T-cell (primary cell): Measurements from ENCODE around the gene DDI1. TPM values are rescaled to one million over a fixed set of nuclear protein-coding genes. Genes with fewer than 3 reads are reported as not detected.
"Not testable (repeated sequence)": the region's sequence is repeated elsewhere in the genome, so short reads cannot be mapped to it uniquely, and the experiment has no call there.

Experiments
- ATAC-seq, 4 experiments: fragments of 200-7000 bp in 3 of 4; fragments of 150-1000 bp in 1 of 4; cut with Tn5 transposase; replicated peaks in 1 of 4; 1 replicate in 3 of 4; 2 replicates in 1 of 4; pipeline ENCODE4 v1.10.0; 2021; ENCODE audit warnings: moderate library complexity in 3 of 4, mild to moderate bottlenecking in 2 of 4, moderate number of reproducible peaks in 1 of 4
- CTCF ChIA-PET, 2 donors: fragments of 300-600 bp; sonication (Branson Sonifier 250); formaldehyde crosslinking; loops; one replicate each; lab custom pipeline; 2022; ENCODE audit warnings: antibody characterized with exemption in 2 of 2; lab: Charles Lee
- POLR2A ChIA-PET, 2 donors: fragments of 300-600 bp; sonication (Branson Sonifier 250); formaldehyde crosslinking; loops; one replicate each; lab custom pipeline; 2022; ENCODE audit warnings: antibody characterized with exemption in 2 of 2; lab: Charles Lee
- DNase-seq, 35 experiments: peaks; one replicate each; pipeline versions ENCODE4 v3.0.0 to v3.0.0-alpha.2; 2013 to 2023
- H3K27ac ChIP-seq: one replicate; pipeline ENCODE4 v1.5.1; 2013; ENCODE audit warnings: low read length
- H3K27me3 ChIP-seq, 2 experiments: replicated peaks in 1 of 2; 1 replicate in 1 of 2; 2 replicates in 1 of 2; pipeline versions ENCODE4 v1.6.1 to v1.7.0; 2013; ENCODE audit warnings: low read length in 1 of 2, mixed read lengths in 1 of 2; ENCODE audit not compliant: control insufficient read depth in 2 of 2, insufficient read depth in 2 of 2; ENCODE audit errors: extremely low read depth in 1 of 2
- H3K36me3 ChIP-seq, 2 donors: 1 replicate in 1 of 2; 2 replicates in 1 of 2; pipeline versions ENCODE4 v1.6.1 to v1.7.0; 2013; ENCODE audit warnings: low read length in 1 of 2; ENCODE audit not compliant: control insufficient read depth in 2 of 2, insufficient read depth in 1 of 2; ENCODE audit errors: extremely low read depth in 1 of 2
- H3K4me1 ChIP-seq, 2 experiments: 1 replicate in 1 of 2; 2 replicates in 1 of 2; pipeline versions ENCODE4 v1.6.1 to v1.7.0; 2013; ENCODE audit warnings: low read length in 2 of 2, mixed read lengths in 1 of 2; ENCODE audit not compliant: insufficient read depth in 2 of 2, control insufficient read depth in 1 of 2; ENCODE audit errors: extremely low read depth in 1 of 2
- H3K4me3 ChIP-seq, 2 donors: 1 replicate in 1 of 2; 2 replicates in 1 of 2; pipeline versions ENCODE4 v1.5.1 to v1.7.0; 2013; ENCODE audit warnings: mild to moderate bottlenecking in 2 of 2, low read length in 1 of 2, moderate library complexity in 1 of 2; ENCODE audit not compliant: control insufficient read depth in 1 of 2; ENCODE audit errors: extremely low read depth in 1 of 2
- H3K9me3 ChIP-seq: 2 replicates; pipeline ENCODE4 v1.7.0; 2013
- H3K27ac Mint-ChIP-seq, 2 donors: one replicate each; pipeline ENCODE4 v1.8.0; 2020 to 2021; ENCODE audit warnings: mild to moderate bottlenecking in 2 of 2, mixed read lengths in 2 of 2
- H3K27me3 Mint-ChIP-seq, 2 donors: one replicate each; pipeline ENCODE4 v1.8.0; 2021 to 2022; ENCODE audit warnings: mixed read lengths in 2 of 2
- H3K36me3 Mint-ChIP-seq: one replicate; pipeline ENCODE4 v1.8.0; 2021; ENCODE audit warnings: mixed read lengths
- H3K4me1 Mint-ChIP-seq, 3 donors: one replicate each; pipeline ENCODE4 v1.8.0; 2020 to 2022; ENCODE audit warnings: mixed read lengths in 3 of 3, mild to moderate bottlenecking in 1 of 3
- H3K4me3 Mint-ChIP-seq, 3 donors: one replicate each; pipeline ENCODE4 v1.8.0; 2020 to 2022; ENCODE audit warnings: mild to moderate bottlenecking in 3 of 3, mixed read lengths in 3 of 3, moderate library complexity in 3 of 3
- H3K9me3 Mint-ChIP-seq, 3 donors: one replicate each; pipeline ENCODE4 v1.8.0; 2020 to 2022; ENCODE audit warnings: mixed read lengths in 3 of 3
- WGBS: methylation state at CpG from one replicate; pipeline ENCODE4 v1.1.5; 2013; ENCODE audit warnings: missing lambda C conversion rate; ENCODE audit not compliant: insufficient coverage; 5-methylcytosine and 5-hydroxymethylcytosine counted together
- total RNA-seq, 35 experiments: library from RNA in 6 of 35; stranded (reverse) in 6 of 35; fragments of 120-200 nt in 1 of 35; gene quantifications; one replicate each; pipeline versions ENCODE4 v1.2.1 to v1.2.4 and lab custom pipeline; 2013 to 2026

The DDI1 gene
- total RNA-seq, 5 donors from 2014 or later (not counting 1 experiment from before 2014, with no cell fraction given) = not detected

GRCh38 chr11:104046858-104047257 is 10.4 kb downstream of the DDI1 start:
- POLR2A ChIA-PET, H3K36me3 ChIP-seq, H3K27ac ChIP-seq, H3K27ac Mint-ChIP-seq, ATAC-seq, H3K27me3 ChIP-seq, H3K27me3 Mint-ChIP-seq, H3K4me1 Mint-ChIP-seq, H3K4me3 ChIP-seq, DNase-seq, H3K9me3 Mint-ChIP-seq, H3K9me3 ChIP-seq, H3K4me3 Mint-ChIP-seq, H3K36me3 Mint-ChIP-seq, H3K4me1 ChIP-seq, CTCF ChIA-PET: not testable (repeated sequence)
- WGBS = no CpG with 5 or more reads among the region's 3 CpGs

GRCh38 chr11:104049116-104049515 is 12.7 kb downstream of the DDI1 start:
- Mint-ChIP-seq H3K27ac (no peak overlapping the region), H3K4me1 (no peaks in the 10 kb centered on the region), H3K27me3 (peaks cover 0 to 3% of the 10 kb centered on the region in 2 donors), H3K4me3 (no peak overlapping the region), H3K9me3 (no peaks in the 10 kb centered on the region), H3K36me3 (no peaks in the 10 kb centered on the region)
- Histone ChIP-seq H3K27me3 (no peaks in the 10 kb centered on the region), H3K9me3 (no peaks in the 10 kb centered on the region), H3K27ac (no peak overlapping the region), H3K36me3 (no peaks in the 10 kb centered on the region), H3K4me3 (no peak overlapping the region), H3K4me1 (no peaks in the 10 kb centered on the region)
- 93% methylated on average over 4 of the region's 4 CpGs for WGBS
- ATAC-seq (no peak), DNase-seq (no peak)
- POLR2A ChIA-PET = no interaction called here
- CTCF ChIA-PET = no interaction called here

- H3K9me3 Mint-ChIP-seq = peaks cover 0 to 4% (median 0%) of the 10 kb centered on the region in 3 donors
- POLR2A ChIA-PET = no interaction called here
- Histone ChIP-seq H3K4me1 (no peaks in the 10 kb centered on the region), H3K4me3 (no peak overlapping the region), H3K27me3 (no peaks in the 10 kb centered on the region), H3K36me3 (no peaks in the 10 kb centered on the region), H3K27ac (no peak overlapping the region), H3K9me3 (no peaks in the 10 kb centered on the region)
- no peaks in the 10 kb centered on the region for H3K36me3 Mint-ChIP-seq
- H3K27ac Mint-ChIP-seq = no peak overlapping the region
- CTCF ChIA-PET = no interaction called here
- H3K4me1 Mint-ChIP-seq = no peaks in the 10 kb centered on the region
- ATAC-seq = no peak
- no CpG with 5 or more reads among the region's 4 CpGs for WGBS
- peaks cover 0 to 10% of the 10 kb centered on the region in 2 donors for H3K27me3 Mint-ChIP-seq
- no peak overlapping the region for H3K4me3 Mint-ChIP-seq
- no peak for DNase-seq
Observed at GRCh38 chr11:104051778-104052177, 15.3 kb downstream of the DDI1 start.

- 44% methylated on average over 1 of the region's 5 CpGs for WGBS
- no peak overlapping the region for H3K27ac Mint-ChIP-seq
- H3K9me3 ChIP-seq = no peaks in the 10 kb centered on the region
- no peaks in the 10 kb centered on the region for H3K4me1 Mint-ChIP-seq
- DNase-seq (no peak), ATAC-seq (no peak)
- no peaks in the 10 kb centered on the region for H3K27me3 ChIP-seq
- no peak overlapping the region for H3K4me3 ChIP-seq
- no peaks in the 10 kb centered on the region for H3K36me3 Mint-ChIP-seq
- ChIA-PET POLR2A (no interaction called here), CTCF (no interaction called here)
- no peak overlapping the region for H3K27ac ChIP-seq
- no peaks in the 10 kb centered on the region for H3K36me3 ChIP-seq
- peaks cover 0 to 4% (median 0%) of the 10 kb centered on the region in 3 donors for H3K9me3 Mint-ChIP-seq
- no peak overlapping the region for H3K4me3 Mint-ChIP-seq
- peaks cover 0 to 10% of the 10 kb centered on the region in 2 donors for H3K27me3 Mint-ChIP-seq
- H3K4me1 ChIP-seq = no peaks in the 10 kb centered on the region
Observed at GRCh38 chr11:104053743-104054478, 17.5 kb downstream of the DDI1 start.

GRCh38 chr11:104054911-104055529 is 18.6 kb downstream of the DDI1 start:
- POLR2A ChIA-PET = no interaction called here
- no peak for ATAC-seq

GRCh38 chr11:104055596-104055995 is 19.2 kb downstream of the DDI1 start:
- H3K27me3 Mint-ChIP-seq = peaks cover 0 to 10% of the 10 kb centered on the region in 2 donors
- H3K27ac Mint-ChIP-seq = no peak overlapping the region
- Histone ChIP-seq H3K27ac (no peak overlapping the region), H3K4me3 (no peak overlapping the region), H3K4me1 (no peaks in the 10 kb centered on the region), H3K9me3 (no peaks in the 10 kb centered on the region), H3K36me3 (no peaks in the 10 kb centered on the region), H3K27me3 (no peaks in the 10 kb centered on the region)
- no peaks in the 10 kb centered on the region for H3K36me3 Mint-ChIP-seq
- CTCF ChIA-PET = no interaction called here
- ATAC-seq (no peak), DNase-seq (no peak)
- POLR2A ChIA-PET = no interaction called here
- WGBS = no CpG with 5 or more reads among the region's 1 CpG
- peaks cover 0 to 4% (median 0%) of the 10 kb centered on the region in 3 donors for H3K9me3 Mint-ChIP-seq
- no peaks in the 10 kb centered on the region for H3K4me1 Mint-ChIP-seq
- no peak overlapping the region for H3K4me3 Mint-ChIP-seq

More at GRCh38 chr11:104054911-104055529, 18.6 kb downstream of the DDI1 start:
- peaks cover 0 to 10% of the 10 kb centered on the region in 2 donors for H3K27me3 Mint-ChIP-seq
- no peaks in the 10 kb centered on the region for H3K36me3 Mint-ChIP-seq
- DNase-seq = no peak
- H3K4me1 Mint-ChIP-seq = no peaks in the 10 kb centered on the region
- H3K4me3 Mint-ChIP-seq = no peak overlapping the region
- H3K27ac Mint-ChIP-seq = no peak overlapping the region
- Histone ChIP-seq H3K27ac (no peak overlapping the region), H3K9me3 (no peaks in the 10 kb centered on the region), H3K36me3 (no peaks in the 10 kb centered on the region), H3K4me1 (no peaks in the 10 kb centered on the region), H3K4me3 (no peak overlapping the region), H3K27me3 (no peaks in the 10 kb centered on the region)
- CTCF ChIA-PET = no interaction called here
- peaks cover 0 to 4% (median 0%) of the 10 kb centered on the region in 3 donors for H3K9me3 Mint-ChIP-seq
- 70% methylated on average over 2 of the region's 4 CpGs for WGBS
